GM10847 (cell line): ENCODE data around the gene ZNF776.

Experiments used
- POLR2A ChIP-seq: IDR thresholded peaks from 2 replicates; pipeline ENCODE4 v1.6.1; 2011; ENCODE audit not compliant: insufficient read length; ENCODE audit errors: extremely low read depth

Gene ZNF776

GRCh38 chr19:57769345-57770131, 22.9 kb downstream of the ZNF776 start, which contains the start of gene ZNF586:
Gene ZNF586, plus strand, starts transcription at chr19:57769676. Its CDS starts 167 bp downstream, at chr19:57769843.
- peak; percentile 73 for TF ChIP-seq POLR2A

GRCh38 chr19:57771417-57771816, 24.8 kb downstream of the ZNF776 start:
- no peak for TF ChIP-seq POLR2A

- TF ChIP-seq POLR2A = no peak
Measured at GRCh38 chr19:57773488-57773887, 26.9 kb downstream of the ZNF776 start.

GRCh38 chr19:57776764-57777296, 30.2 kb downstream of the ZNF776 start:
- no peak for TF ChIP-seq POLR2A

GRCh38 chr19:57778336-57778735, 31.7 kb downstream of the ZNF776 start:
- no peak for TF ChIP-seq POLR2A

- TF ChIP-seq POLR2A = no peak
Measured at GRCh38 chr19:57779220-57779845, 32.7 kb downstream of the ZNF776 start.

GRCh38 chr19:57786286-57786685, 39.7 kb downstream of the ZNF776 start:
- TF ChIP-seq POLR2A = no peak

- TF ChIP-seq POLR2A = no peak
Measured at GRCh38 chr19:57786906-57787305, 40.3 kb downstream of the ZNF776 start.

- no peak for TF ChIP-seq POLR2A
Measured at GRCh38 chr19:57788114-57788692, 41.6 kb downstream of the ZNF776 start.

- TF ChIP-seq POLR2A = no peak
Measured at GRCh38 chr19:57789288-57789687, 42.7 kb downstream of the ZNF776 start.

- TF ChIP-seq POLR2A = no peak
Measured at GRCh38 chr19:57800696-57801095, 54.1 kb downstream of the ZNF776 start.

- TF ChIP-seq POLR2A = no peak
Measured at GRCh38 chr19:57802269-57802668, 55.7 kb downstream of the ZNF776 start.

- TF ChIP-seq POLR2A = no peak
Measured at GRCh38 chr19:57803265-57803593, 56.6 kb downstream of the ZNF776 start.

- TF ChIP-seq POLR2A = no peak
Measured at GRCh38 chr19:57803594-57804325, 57.1 kb downstream of the ZNF776 start.

GRCh38 chr19:57807541-57807940, 60.9 kb downstream of the ZNF776 start:
- TF ChIP-seq POLR2A = no peak
